A549 treated with AZD2906 at 1 μM for 4 hours (cell line): ENCODE measurements around the gene BACE2. TPM values are rescaled to one million over a fixed set of nuclear protein-coding genes. Genes with fewer than 3 reads are reported as not detected.

Experiments used
- total RNA-seq: library from RNA; stranded (reverse); fragments of 200-300 nt; extraction: Qiagen RNA extraction; gene quantifications from 5 replicates; pipeline ENCODE4 v1.2.3, GENCODE V29; 2022

BACE2 gene
- 20.2 to 22.7 TPM (median 21.9 TPM) in 5 replicates for total RNA-seq

DNA sequence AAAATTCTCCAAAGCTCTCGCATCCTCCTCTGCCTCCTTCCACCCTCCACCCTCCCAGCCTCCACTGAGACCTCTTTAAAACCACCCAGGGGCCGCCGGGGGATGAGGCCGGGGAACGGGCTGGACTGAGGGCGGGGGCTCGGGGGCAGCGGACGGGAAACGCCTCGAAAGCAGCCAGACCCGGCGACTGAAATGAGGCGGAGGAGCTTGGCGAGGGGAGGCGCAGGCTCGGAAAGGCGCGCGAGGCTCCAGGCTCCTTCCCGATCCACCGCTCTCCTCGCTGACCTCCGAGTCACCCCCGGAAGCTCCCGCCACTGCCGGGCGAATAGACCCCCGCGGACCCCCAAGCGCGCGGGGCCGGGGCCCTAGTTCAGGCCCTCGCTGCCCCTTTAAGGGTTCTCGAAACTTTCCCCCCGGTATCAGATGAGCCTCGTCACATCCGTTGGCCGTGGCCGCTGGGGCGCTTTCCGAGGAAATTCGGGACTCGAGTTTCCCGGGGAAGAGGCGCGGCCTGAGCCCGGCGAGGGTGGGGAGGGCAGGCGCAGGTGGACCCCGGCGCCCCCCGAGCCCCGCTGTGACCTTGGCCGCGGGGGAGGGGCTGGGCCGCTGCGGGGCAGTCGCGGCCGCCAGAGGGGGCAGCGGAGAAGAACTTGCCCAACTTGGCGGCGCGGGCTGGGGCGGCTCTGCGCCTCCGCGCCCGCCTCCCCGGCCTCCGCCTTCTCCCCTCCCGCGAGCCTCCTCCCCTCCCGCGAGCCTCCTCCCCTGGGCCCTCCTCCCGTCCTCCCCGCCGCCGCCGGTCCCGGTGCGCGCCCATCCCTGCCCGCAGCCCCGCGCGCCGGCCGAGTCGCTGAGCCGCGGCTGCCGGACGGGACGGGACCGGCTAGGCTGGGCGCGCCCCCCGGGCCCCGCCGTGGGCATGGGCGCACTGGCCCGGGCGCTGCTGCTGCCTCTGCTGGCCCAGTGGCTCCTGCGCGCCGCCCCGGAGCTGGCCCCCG, at the start of gene BACE2:
TSS of gene BACE2 (plus strand) at position 813 of the 995 bp plus-strand sequence. CDS start at position 917, 104 bp downstream.

GRCh38 chr21:41316200-41317062, 148.5 kb downstream of the BACE2 start, which contains the start of gene FAM3B:
Gene FAM3B, plus strand, starts transcription at chr21:41316801. Its CDS starts 79 bp downstream, at chr21:41316880.

Other genes with a start within 250 kb of the BACE2 start
- not detected in 5 replicates for gene FAM3B, start 148.6 kb downstream of the BACE2 start, total RNA-seq
- gene MX2, start 193.9 kb downstream of the BACE2 start, total RNA-seq: 0.03 to 0.07 TPM (median 0.06 TPM) in 4 of 5 replicates, not detected in the other